Activated CD8-positive, alpha-beta memory T cell treated with anti-CD3 and anti-CD28 coated beads for 1 hour (primary cell): Measurements from ENCODE around the gene GNB5.

Experiments
- DNase-seq, 2 donors: peaks; one replicate each; pipeline ENCODE4 v3.0.0-alpha.2; 2020; ENCODE audit warnings: low read depth in 1 of 2; ENCODE audit errors: extremely low read depth in 1 of 2

Gene GNB5

GRCh38 chr15:52115598-52116427 lies 75.4 kb downstream of the GNB5 start:
- no peak for DNase-seq

GRCh38 chr15:52114261-52115055 lies 76.7 kb downstream of the GNB5 start:
- DNase-seq = no peak

- no peak for DNase-seq
Measured at GRCh38 chr15:52113708-52114107, 77.5 kb downstream of the GNB5 start.

- no peak for DNase-seq
Measured at GRCh38 chr15:52113235-52113634, 78.0 kb downstream of the GNB5 start.

GRCh38 chr15:52112203-52112750 lies 78.9 kb downstream of the GNB5 start:
- DNase-seq = peak in 1 of 2 donors; percentile 5

- DNase-seq = no peak
Measured at GRCh38 chr15:52111517-52112202, 79.5 kb downstream of the GNB5 start.

GRCh38 chr15:52109559-52110451 lies 81.4 kb downstream of the GNB5 start:
- no peak for DNase-seq

GRCh38 chr15:52107238-52107637 lies 84.0 kb downstream of the GNB5 start:
- DNase-seq = no peak

- DNase-seq = no peak
Measured at GRCh38 chr15:52106641-52107040, 84.6 kb downstream of the GNB5 start.

GRCh38 chr15:52105846-52106245 lies 85.3 kb downstream of the GNB5 start:
- DNase-seq = no peak

GRCh38 chr15:52104532-52105004 lies 86.6 kb downstream of the GNB5 start:
- DNase-seq = no peak

- DNase-seq = no peak
Measured at GRCh38 chr15:52103217-52104207, 87.7 kb downstream of the GNB5 start.

GRCh38 chr15:52102463-52102862 lies 88.7 kb downstream of the GNB5 start:
- no peak for DNase-seq

- no peak for DNase-seq
Measured at GRCh38 chr15:52101542-52102323, 89.5 kb downstream of the GNB5 start.

GRCh38 chr15:52100807-52101442 lies 90.3 kb downstream of the GNB5 start:
- DNase-seq = no peak

- DNase-seq = no peak
Measured at GRCh38 chr15:52099651-52100272, 91.4 kb downstream of the GNB5 start.

GRCh38 chr15:52098323-52098722 lies 92.9 kb downstream of the GNB5 start:
- DNase-seq = no peak
